ENCODE measurements around the gene RENBP. TPM values are rescaled to one million over a fixed set of nuclear protein-coding genes. Genes with fewer than 3 reads are reported as not detected.
"Not testable (repeated sequence)": the region's sequence is repeated elsewhere in the genome, so short reads cannot be mapped to it uniquely, and the experiment has no call there.

RENBP gene
- 11.1 TPM for total RNA-seq

- no peaks in the 10 kb centered on the region for H3K9me3 ChIP-seq (ENCODE audit: low read depth, low read length)
- H3K4me3 ChIP-seq (ENCODE audit: low read length), result peak within 1 kb of the TSS; percentile 47
- H3K4me1 ChIP-seq (ENCODE audit: insufficient read depth, low read length), result peaks cover 37% of the 10 kb centered on the region
- no peaks in the 10 kb centered on the region for H3K27me3 ChIP-seq (ENCODE audit: insufficient read depth, low read length)
Measured at GRCh38 chrX:153944140-153944799, at the start of gene RENBP. Gene RENBP, minus strand, starts transcription at chrX:153944643. Its CDS starts 33 bp downstream, at chrX:153944610.

GRCh38 chrX:153993978-153994377 lies 49.5 kb upstream of the RENBP start:
- H3K4me3 ChIP-seq (ENCODE audit: low read length), result no peak overlapping the region
- no peaks in the 10 kb centered on the region for H3K27me3 ChIP-seq (ENCODE audit: insufficient read depth, low read length)
- H3K4me1 ChIP-seq (ENCODE audit: insufficient read depth, low read length), result peaks cover 13% of the 10 kb centered on the region
- H3K9me3 ChIP-seq (ENCODE audit: low read depth, low read length), result no peaks in the 10 kb centered on the region

GRCh38 chrX:153993079-153993478 lies 48.6 kb upstream of the RENBP start:
- no peak overlapping the region for H3K4me3 ChIP-seq (ENCODE audit: low read length)
- H3K27me3 ChIP-seq (ENCODE audit: insufficient read depth, low read length), result no peaks in the 10 kb centered on the region
- peaks cover 13% of the 10 kb centered on the region for H3K4me1 ChIP-seq (ENCODE audit: insufficient read depth, low read length)
- no peaks in the 10 kb centered on the region for H3K9me3 ChIP-seq (ENCODE audit: low read depth, low read length)

- peaks cover 13% of the 10 kb centered on the region for H3K4me1 ChIP-seq (ENCODE audit: insufficient read depth, low read length)
- no peak overlapping the region for H3K4me3 ChIP-seq (ENCODE audit: low read length)
- no peaks in the 10 kb centered on the region for H3K9me3 ChIP-seq (ENCODE audit: low read depth, low read length)
- H3K27me3 ChIP-seq (ENCODE audit: insufficient read depth, low read length), result no peaks in the 10 kb centered on the region
Measured at GRCh38 chrX:153992180-153992579, 47.7 kb upstream of the RENBP start.

GRCh38 chrX:153991013-153991580 lies 46.7 kb upstream of the RENBP start:
- no peaks in the 10 kb centered on the region for H3K27me3 ChIP-seq (ENCODE audit: insufficient read depth, low read length)
- no peak overlapping the region for H3K4me3 ChIP-seq (ENCODE audit: low read length)
- no peaks in the 10 kb centered on the region for H3K9me3 ChIP-seq (ENCODE audit: low read depth, low read length)
- H3K4me1 ChIP-seq (ENCODE audit: insufficient read depth, low read length), result peaks cover 20% of the 10 kb centered on the region

- H3K4me1 ChIP-seq (ENCODE audit: insufficient read depth, low read length), result peaks cover 29% of the 10 kb centered on the region
- H3K9me3 ChIP-seq (ENCODE audit: low read depth, low read length), result no peaks in the 10 kb centered on the region
- no peaks in the 10 kb centered on the region for H3K27me3 ChIP-seq (ENCODE audit: insufficient read depth, low read length)
- H3K4me3 ChIP-seq (ENCODE audit: low read length), result no peak overlapping the region
Measured at GRCh38 chrX:153989973-153990655, 45.7 kb upstream of the RENBP start.

GRCh38 chrX:153988493-153988892 lies 44.0 kb upstream of the RENBP start:
- Histone ChIP-seq H3K27me3 (ENCODE audit: insufficient read depth, low read length) (no peaks in the 10 kb centered on the region), H3K4me3 (ENCODE audit: low read length) (no peak overlapping the region), H3K9me3 (ENCODE audit: low read depth, low read length) (no peaks in the 10 kb centered on the region), H3K4me1 (ENCODE audit: insufficient read depth, low read length) (peaks cover 45% of the 10 kb centered on the region)

- H3K4me3 ChIP-seq (ENCODE audit: low read length), result no peak overlapping the region
Measured at GRCh38 chrX:153984351-153985178, 40.1 kb upstream of the RENBP start.

GRCh38 chrX:153983321-153983801 lies 38.9 kb upstream of the RENBP start:
- Histone ChIP-seq H3K4me1 (ENCODE audit: insufficient read depth, low read length) (peaks cover 63% of the 10 kb centered on the region), H3K9me3 (ENCODE audit: low read depth, low read length) (no peaks in the 10 kb centered on the region)

More at GRCh38 chrX:153984351-153985178, 40.1 kb upstream of the RENBP start:
- Histone ChIP-seq H3K9me3 (ENCODE audit: low read depth, low read length) (no peaks in the 10 kb centered on the region), H3K4me1 (ENCODE audit: insufficient read depth, low read length) (peaks cover 63% of the 10 kb centered on the region), H3K27me3 (ENCODE audit: insufficient read depth, low read length) (no peaks in the 10 kb centered on the region)

GRCh38 chrX:153981771-153982533 lies 37.5 kb upstream of the RENBP start:
- Histone ChIP-seq H3K4me1 (ENCODE audit: insufficient read depth, low read length) (peaks cover 63% of the 10 kb centered on the region), H3K4me3 (ENCODE audit: low read length) (no peak overlapping the region)

More at GRCh38 chrX:153983321-153983801, 38.9 kb upstream of the RENBP start:
- Histone ChIP-seq H3K27me3 (ENCODE audit: insufficient read depth, low read length) (no peaks in the 10 kb centered on the region), H3K4me3 (ENCODE audit: low read length) (no peak overlapping the region)

GRCh38 chrX:153981231-153981630 lies 36.8 kb upstream of the RENBP start:
- Histone ChIP-seq H3K4me3 (ENCODE audit: low read length) (no peak overlapping the region), H3K4me1 (ENCODE audit: insufficient read depth, low read length) (peaks cover 57% of the 10 kb centered on the region)

More at GRCh38 chrX:153981771-153982533, 37.5 kb upstream of the RENBP start:
- no peaks in the 10 kb centered on the region for H3K9me3 ChIP-seq (ENCODE audit: low read depth, low read length)
- no peaks in the 10 kb centered on the region for H3K27me3 ChIP-seq (ENCODE audit: insufficient read depth, low read length)

GRCh38 chrX:153980394-153980793 lies 36.0 kb upstream of the RENBP start:
- not testable (repeated sequence) for H3K9me3 ChIP-seq (ENCODE audit: low read depth, low read length); H3K4me3 ChIP-seq (ENCODE audit: low read length); H3K27me3 ChIP-seq (ENCODE audit: insufficient read depth, low read length)
- H3K4me1 ChIP-seq (ENCODE audit: insufficient read depth, low read length), result peaks cover 50% of the 10 kb centered on the region

More at GRCh38 chrX:153981231-153981630, 36.8 kb upstream of the RENBP start:
- H3K9me3 ChIP-seq (ENCODE audit: low read depth, low read length), result no peaks in the 10 kb centered on the region
- no peaks in the 10 kb centered on the region for H3K27me3 ChIP-seq (ENCODE audit: insufficient read depth, low read length)

GRCh38 chrX:153974726-153975286 lies 30.4 kb upstream of the RENBP start:
- Histone ChIP-seq H3K4me3 (ENCODE audit: low read length) (no peak overlapping the region), H3K4me1 (ENCODE audit: insufficient read depth, low read length) (peaks cover 22% of the 10 kb centered on the region), H3K27me3 (ENCODE audit: insufficient read depth, low read length) (no peaks in the 10 kb centered on the region), H3K9me3 (ENCODE audit: low read depth, low read length) (no peaks in the 10 kb centered on the region)

Measured in mononuclear cell (primary cell).